Uterus (tissue), 2 donors: ENCODE data around the gene RASL12.

ENCODE experiments used
- POLR2A ChIP-seq, 2 donors: fragments of 450-650 bp; IDR thresholded peaks; one replicate each; pipeline ENCODE4 v1.6.1; 2016; ENCODE audit warnings: antibody characterized with exemption in 2 of 2, mild to moderate bottlenecking in 1 of 2, moderate library complexity in 1 of 2
- TF ChIP-seq, protein P1 (sequence below), 4 experiments: fragments of 200-600 bp in 2 of 4; fragments of 450-650 bp in 2 of 4; sonication (generic) in 2 of 4; IDR thresholded peaks; one replicate each; pipeline ENCODE4 v1.5.1; 2016 to 2019; ENCODE audit warnings: antibody characterized with exemption in 4 of 4, mild to moderate bottlenecking in 2 of 4, moderate library complexity in 1 of 4

DNA sequence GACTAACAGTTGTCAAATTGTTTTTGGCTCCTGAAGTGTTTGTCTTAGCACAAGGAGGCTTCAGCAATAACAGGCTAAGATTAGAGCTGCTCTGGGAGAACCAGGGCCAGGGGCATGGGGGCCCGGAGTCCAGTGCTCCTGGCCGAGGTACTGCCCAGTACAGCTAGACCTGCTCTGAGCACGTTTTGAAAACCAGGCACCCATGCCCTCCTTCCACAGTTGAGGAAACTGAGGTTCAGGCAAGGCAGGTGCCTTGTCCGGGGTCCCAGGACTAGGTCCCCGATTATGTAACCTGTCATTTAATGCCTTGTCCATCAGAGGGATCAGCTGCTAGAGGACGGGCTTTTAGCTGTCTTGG lies 27.9 kb upstream of the RASL12 start:
- TF ChIP-seq, protein P1, sequence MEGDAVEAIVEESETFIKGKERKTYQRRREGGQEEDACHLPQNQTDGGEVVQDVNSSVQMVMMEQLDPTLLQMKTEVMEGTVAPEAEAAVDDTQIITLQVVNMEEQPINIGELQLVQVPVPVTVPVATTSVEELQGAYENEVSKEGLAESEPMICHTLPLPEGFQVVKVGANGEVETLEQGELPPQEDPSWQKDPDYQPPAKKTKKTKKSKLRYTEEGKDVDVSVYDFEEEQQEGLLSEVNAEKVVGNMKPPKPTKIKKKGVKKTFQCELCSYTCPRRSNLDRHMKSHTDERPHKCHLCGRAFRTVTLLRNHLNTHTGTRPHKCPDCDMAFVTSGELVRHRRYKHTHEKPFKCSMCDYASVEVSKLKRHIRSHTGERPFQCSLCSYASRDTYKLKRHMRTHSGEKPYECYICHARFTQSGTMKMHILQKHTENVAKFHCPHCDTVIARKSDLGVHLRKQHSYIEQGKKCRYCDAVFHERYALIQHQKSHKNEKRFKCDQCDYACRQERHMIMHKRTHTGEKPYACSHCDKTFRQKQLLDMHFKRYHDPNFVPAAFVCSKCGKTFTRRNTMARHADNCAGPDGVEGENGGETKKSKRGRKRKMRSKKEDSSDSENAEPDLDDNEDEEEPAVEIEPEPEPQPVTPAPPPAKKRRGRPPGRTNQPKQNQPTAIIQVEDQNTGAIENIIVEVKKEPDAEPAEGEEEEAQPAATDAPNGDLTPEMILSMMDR (IDR thresholded peaks at IDR 0.05) = no peak
- TF ChIP-seq POLR2A (IDR thresholded peaks at IDR 0.05) = no peak
